ENCODE data around the gene MCM7.

- no peak for TF ChIP-seq CTCF (conservative IDR thresholded peaks at IDR 0.05)
- TF ChIP-seq ZFX (IDR thresholded peaks at IDR 0.05): no peak
Observed at GRCh38 chr7:100119970-100120732, 19.0 kb upstream of the MCM7 start.

All from C4-2B (cell line).